ENCODE results near the gene PIK3R4.

DNA sequence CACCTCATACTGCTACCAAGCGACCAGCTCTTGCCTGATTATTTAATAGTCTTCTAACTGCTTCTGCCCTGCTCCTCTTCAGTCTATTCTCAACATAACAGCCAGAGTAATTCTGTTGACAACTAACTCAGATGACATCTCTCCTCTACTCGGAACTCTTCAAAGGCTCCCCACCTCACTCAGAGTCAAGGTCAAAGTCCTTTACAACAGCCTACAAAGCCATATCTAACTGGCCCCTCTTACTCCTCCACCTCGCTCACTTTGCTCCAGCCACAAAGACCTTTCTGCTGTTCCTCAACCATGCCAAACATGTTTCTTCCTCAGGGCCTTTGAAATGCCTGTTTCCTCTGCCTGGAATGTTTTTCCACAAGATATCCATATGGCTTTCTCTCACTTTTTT lies 43.6 kb downstream of the PIK3R4 start:
- TF ChIP-seq CTCF (IDR thresholded peaks at IDR 0.05) (no peak), POLR2A (IDR thresholded peaks at IDR 0.05) (no peak)
